IMR-90 (cell line): ENCODE data around the gene SLC25A34. TPM values are rescaled to one million over a fixed set of nuclear protein-coding genes. Genes with fewer than 3 reads are reported as not detected.

ENCODE experiments used
- ATAC-seq: fragments of 200-7000 bp; cut with Tn5 transposase; 2 replicates; pipeline ENCODE4 v1.9.1; 2020; ENCODE audit warnings: low read depth, mild to moderate bottlenecking, moderate library complexity
- BruUV-seq: library from RNA; stranded (reverse); fragments of 400-500 nt; replicated peaks from 2 replicates; lab custom pipeline; 2021; lab: Mats Ljungman, UMichigan
- CTCF ChIA-PET: fragments of 300-600 bp; formaldehyde crosslinking; extraction: SDS; loops from one replicate; lab custom pipeline; 2021; ENCODE audit warnings: antibody characterized with exemption; lab: Yijun Ruan, JAX
- POLR2A ChIA-PET: fragments of 300-600 bp; sonication (Branson Sonifier 250); formaldehyde crosslinking; loops from one replicate; lab custom pipeline; 2022; ENCODE audit warnings: antibody characterized with exemption; ENCODE audit not compliant: unreplicated experiment; lab: Charles Lee
- DNase-seq: peaks from one replicate; pipeline ENCODE4 v3.0.0; 2013
- H2AFZ ChIP-seq: replicated peaks from 2 replicates; pipeline ENCODE3; 2013; ENCODE audit warnings: low read length, mild to moderate bottlenecking; ENCODE audit not compliant: poor library complexity
- H2AK5ac ChIP-seq: 2 replicates; pipeline ENCODE4 v1.6.1; 2013; ENCODE audit warnings: low read depth, low read length, inconsistent platforms
- H2AK9ac ChIP-seq: replicated peaks from 2 replicates; pipeline ENCODE3; 2013; ENCODE audit warnings: mild to moderate bottlenecking, low read depth, low read length, moderate library complexity; ENCODE audit not compliant: poor library complexity
- H2BK120ac ChIP-seq: 2 replicates; pipeline ENCODE4 v1.6.1; 2013; ENCODE audit warnings: low read depth, low read length, inconsistent platforms
- H2BK15ac ChIP-seq: 3 replicates; pipeline ENCODE4 v1.6.1; 2013; ENCODE audit warnings: low read depth, low read length, inconsistent platforms
- H2BK20ac ChIP-seq: 2 replicates; pipeline ENCODE4 v1.6.1; 2013; ENCODE audit warnings: low read depth, mild to moderate bottlenecking, inconsistent platforms, low read length, moderate library complexity
- H2BK5ac ChIP-seq: 2 replicates; pipeline ENCODE4 v1.6.1; 2013; ENCODE audit warnings: mild to moderate bottlenecking, low read depth, low read length, inconsistent platforms; ENCODE audit not compliant: poor library complexity, severe bottlenecking
- H3K14ac ChIP-seq: replicated peaks from 2 replicates; pipeline ENCODE4 v1.6.1; 2013; ENCODE audit warnings: low read depth, low read length, inconsistent platforms
- H3K18ac ChIP-seq: 2 replicates; pipeline ENCODE4 v1.6.1; 2013; ENCODE audit warnings: low read depth, low read length, control low read depth
- H3K23ac ChIP-seq: 2 replicates; pipeline ENCODE4 v1.6.1; 2013; ENCODE audit warnings: low read depth, low read length, inconsistent platforms
- H3K27ac ChIP-seq: 2 replicates; pipeline ENCODE4 v1.5.1; 2013; ENCODE audit warnings: mild to moderate bottlenecking, control low read depth, low read length; ENCODE audit not compliant: insufficient read depth
- H3K27me3 ChIP-seq: 2 replicates; pipeline ENCODE4 v1.6.1; 2013; ENCODE audit warnings: low read length; ENCODE audit not compliant: control insufficient read depth, insufficient read depth
- H3K36me3 ChIP-seq: 2 replicates; pipeline ENCODE4 v1.6.1; 2013; ENCODE audit warnings: low read length, mixed read lengths; ENCODE audit not compliant: control insufficient read depth, insufficient read depth
- H3K4ac ChIP-seq: 2 replicates; pipeline ENCODE4 v1.6.1; 2013; ENCODE audit warnings: low read depth, low read length, inconsistent platforms
- H3K4me1 ChIP-seq: 2 replicates; pipeline ENCODE4 v1.6.1; 2013; ENCODE audit warnings: low read length, mixed read lengths; ENCODE audit not compliant: control insufficient read depth, insufficient read depth
- H3K4me2 ChIP-seq: 2 replicates; pipeline ENCODE4 v1.6.1; 2013; ENCODE audit warnings: low read depth, mild to moderate bottlenecking, control low read depth, low read length, moderate library complexity
- H3K4me3 ChIP-seq: 2 replicates; pipeline ENCODE4 v1.5.1; 2013; ENCODE audit warnings: low read depth, mild to moderate bottlenecking, control low read depth, low read length, moderate library complexity; ENCODE audit not compliant: insufficient read depth
- H3K56ac ChIP-seq: 2 replicates; pipeline ENCODE4 v1.6.1; 2013; ENCODE audit warnings: low read length, inconsistent platforms; ENCODE audit not compliant: insufficient read depth; ENCODE audit errors: extremely low read depth
- H3K79me1 ChIP-seq, 2 experiments: 2 replicates each; pipeline ENCODE4 v1.6.1; 2013; ENCODE audit warnings: low read length in 2 of 2, inconsistent platforms in 1 of 2, low read depth in 1 of 2
- H3K9ac ChIP-seq: 2 replicates; pipeline ENCODE4 v1.6.1; 2013; ENCODE audit warnings: low read depth, low read length, control low read depth
- H3K9me1 ChIP-seq: 2 replicates; pipeline ENCODE4 v1.6.1; 2013; ENCODE audit warnings: low read length, inconsistent platforms; ENCODE audit not compliant: insufficient read depth
- H3K9me3 ChIP-seq: 2 replicates; pipeline ENCODE4 v1.6.1; 2013; ENCODE audit warnings: low read length; ENCODE audit not compliant: control insufficient read depth, insufficient read depth
- H4K20me1 ChIP-seq: 2 replicates; pipeline ENCODE4 v1.6.1; 2013; ENCODE audit warnings: low read length, inconsistent platforms; ENCODE audit not compliant: insufficient read depth
- H4K5ac ChIP-seq: 2 replicates; pipeline ENCODE4 v1.6.1; 2013; ENCODE audit warnings: mild to moderate bottlenecking, low read depth, low read length, control low read depth
- H4K8ac ChIP-seq, 2 experiments: 2 replicates each; pipeline ENCODE4 v1.6.1; 2013; ENCODE audit warnings: low read depth in 2 of 2, low read length in 2 of 2, control low read depth in 1 of 2, inconsistent platforms in 1 of 2
- H4K91ac ChIP-seq: 2 replicates; pipeline ENCODE4 v1.6.1; 2013; ENCODE audit warnings: low read depth, low read length, inconsistent platforms; ENCODE audit not compliant: insufficient read depth
- RFX5 ChIP-seq: IDR thresholded peaks from 2 replicates; pipeline ENCODE4 v1.8.0; 2012; ENCODE audit warnings: low read depth, mild to moderate bottlenecking, low read length, moderate library complexity
- WGBS, 2 experiments: methylation state at CpG; one replicate each; pipeline versions ENCODE4 v1.1.5 to v1.1.7; 2013; ENCODE audit warnings: missing lambda C conversion rate in 2 of 2; ENCODE audit not compliant: insufficient read length in 1 of 2; ENCODE audit errors: extremely low coverage in 2 of 2; 5-methylcytosine and 5-hydroxymethylcytosine counted together
- dilution Hi-C: fragments of 300-500 bp; cut with HindIII; formaldehyde crosslinking; loops from one replicate; pipeline ENCODE4 v1.14.3; 2018; ENCODE audit warnings: low sequenced_read_pairs; ENCODE audit not compliant: unreplicated experiment
- in situ Hi-C: fragments of 300-500 bp; cut with MboI; formaldehyde crosslinking; loops from 3 replicates; pipeline ENCODE4 v1.14.3; 2019; ENCODE audit warnings: low sequenced_read_pairs, inconsistent platforms, mixed read lengths
- intact Hi-C: fragments of 100-400 bp; cut with micrococcal nuclease; formaldehyde crosslinking; loops from 2 replicates; pipeline ENCODE4 v1.10.0; 2022
- polyA plus RNA-seq, 3 experiments: library from polyadenylated mRNA; depleted of rRNA; stranded (reverse); fragments of >200 nt; gene quantifications; 2 replicates each; pipeline ENCODE4 v1.2.3, GENCODE V29; 2012; ENCODE audit warnings: low replicate concordance in 1 of 3
- total RNA-seq: library from RNA; depleted of rRNA; stranded (reverse); fragments of >200 nt; gene quantifications from 2 replicates; pipeline ENCODE4 v1.2.3, GENCODE V29; 2012

SLC25A34 gene
- total and polyA plus RNA-seq, 2 of the 4 experiments (the other 2 are of a cell fraction), result under 0.01 to 0.72 TPM

GRCh38 chr1:15747378-15747777 lies 11.3 kb downstream of the SLC25A34 start:
- dilution Hi-C loops, result no loop called here
- no peak overlapping the region for H3K14ac ChIP-seq
- H2BK120ac ChIP-seq, result no peak overlapping the region
- in situ Hi-C loops, result no loop called here
- DNase-seq (no peak), ATAC-seq (no peak)
- H4K20me1 ChIP-seq, result no peaks in the 10 kb centered on the region
- H3K9ac ChIP-seq, result no peak overlapping the region
- no peak overlapping the region for H2BK20ac ChIP-seq
- H2AK5ac ChIP-seq, result no peak overlapping the region
- POLR2A ChIA-PET, result no interaction called here
- no peak overlapping the region for H4K91ac ChIP-seq
- H2AFZ ChIP-seq, result peak overlapping the region; percentile 39
- no peak overlapping the region for H2AK9ac ChIP-seq
- H3K56ac ChIP-seq, result no peak overlapping the region
- H3K36me3 ChIP-seq, result no peaks in the 10 kb centered on the region
- no peaks in the 10 kb centered on the region for H3K27me3 ChIP-seq
- H3K23ac ChIP-seq, result no peak overlapping the region
- no peak overlapping the region for H3K4ac ChIP-seq
- no TSS peak for BruUV-seq
- intact Hi-C loops, result no loop called here
- H3K4me3 ChIP-seq, result no peak overlapping the region
- no peak overlapping the region for H3K27ac ChIP-seq
- CTCF ChIA-PET, result no interaction called here
- H2BK5ac ChIP-seq, result no peak overlapping the region
- 55% methylated on average over 5 of the region's 8 CpGs; no CpG with 5 or more reads in 1 of the 2 experiments for WGBS, 2 experiments
- no peaks in the 10 kb centered on the region for H3K79me1 ChIP-seq
- H3K9me3 ChIP-seq, result no peaks in the 10 kb centered on the region
- H3K9me1 ChIP-seq, result peaks cover 5% of the 10 kb centered on the region
- H4K5ac ChIP-seq, result no peak overlapping the region
- no peak overlapping the region for H3K18ac ChIP-seq
- no peak overlapping the region for H3K4me2 ChIP-seq
- no peak overlapping the region for H4K8ac ChIP-seq
- H2BK15ac ChIP-seq, result no peak overlapping the region
- no peak for TF ChIP-seq RFX5
- H3K4me1 ChIP-seq, result peaks cover 8% of the 10 kb centered on the region
